ENCODE results near the gene FOXP4.

Gene FOXP4

GRCh38 chr6:41546866-41547798 is 951 bp downstream of the FOXP4 start:
- peak in 13 of 51 donors; percentile 13 to 58 (median 33) for DNase-seq

- DNase-seq, result no peak
Measured at GRCh38 chr6:41547799-41548097, 1.6 kb downstream of the FOXP4 start.

- DNase-seq, result peak in 1 of 51 donors; percentile 9
Measured at GRCh38 chr6:41548098-41548840, 2.1 kb downstream of the FOXP4 start.

- DNase-seq, result no peak
Measured at GRCh38 chr6:41548841-41549642, 2.9 kb downstream of the FOXP4 start.

GRCh38 chr6:41549673-41550072 is 3.5 kb downstream of the FOXP4 start:
- no peak for DNase-seq

GRCh38 chr6:41551086-41551700 is 5.0 kb downstream of the FOXP4 start:
- DNase-seq, result no peak

GRCh38 chr6:41551857-41552256 is 5.7 kb downstream of the FOXP4 start:
- DNase-seq, result no peak

GRCh38 chr6:41552723-41553122 is 6.5 kb downstream of the FOXP4 start:
- no peak for DNase-seq

GRCh38 chr6:41553405-41553999 is 7.3 kb downstream of the FOXP4 start:
- DNase-seq, result no peak

- DNase-seq, result no peak
Measured at GRCh38 chr6:41555326-41556300, 9.4 kb downstream of the FOXP4 start.

- DNase-seq, result no peak
Measured at GRCh38 chr6:41557335-41557734, 11.2 kb downstream of the FOXP4 start.

GRCh38 chr6:41558033-41558807 is 12.0 kb downstream of the FOXP4 start:
- DNase-seq, result no peak

- no peak for DNase-seq
Measured at GRCh38 chr6:41559655-41560427, 13.7 kb downstream of the FOXP4 start.

- DNase-seq, result peak in 12 of 51 donors; percentile 10 to 33 (median 19)
Measured at GRCh38 chr6:41560431-41561192, 14.4 kb downstream of the FOXP4 start.

GRCh38 chr6:41561416-41561815 is 15.2 kb downstream of the FOXP4 start:
- no peak for DNase-seq

- no peak for DNase-seq
Measured at GRCh38 chr6:41561931-41562911, 16.0 kb downstream of the FOXP4 start.

Measured in hypothalamus (tissue), 51 donors.